Loucy (cell line): ENCODE results near the gene SLC35F1.

Source experiments
- EZH2phosphoT487 ChIP-seq: fragments of 200-600 bp; IDR thresholded peaks from 2 replicates; pipeline ENCODE4 v1.6.1; 2018; ENCODE audit warnings: antibody characterized with exemption, mild to moderate bottlenecking, moderate library complexity, borderline replicate concordance
- TF ChIP-seq, protein P1 (sequence below): fragments of 200-600 bp; sonication (generic); conservative IDR thresholded peaks from 2 replicates; pipeline ENCODE4 v1.5.1; 2014; ENCODE audit warnings: mild to moderate bottlenecking, antibody characterized with exemption, low read length

DNA sequence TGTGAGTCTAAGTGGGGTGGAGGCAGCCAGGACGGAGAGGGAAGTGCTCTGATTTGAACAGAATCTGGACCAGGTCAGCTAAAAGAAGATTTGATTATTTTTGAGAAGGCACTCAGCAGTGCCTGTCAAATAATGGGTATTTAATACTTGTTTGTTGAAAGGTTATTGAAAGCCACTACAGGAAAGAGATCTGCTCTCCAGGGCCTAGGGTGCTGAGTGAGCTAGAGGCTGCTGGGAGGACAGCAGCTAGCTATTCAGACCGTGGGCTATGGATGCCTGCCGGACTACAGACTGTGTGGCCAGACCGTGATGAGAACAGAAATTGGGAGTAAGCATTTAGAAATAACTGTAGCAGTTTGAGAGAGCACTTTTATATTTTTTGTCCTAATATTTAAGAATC is 8.8 kb downstream of the SLC35F1 start:
- TF ChIP-seq, protein P1, sequence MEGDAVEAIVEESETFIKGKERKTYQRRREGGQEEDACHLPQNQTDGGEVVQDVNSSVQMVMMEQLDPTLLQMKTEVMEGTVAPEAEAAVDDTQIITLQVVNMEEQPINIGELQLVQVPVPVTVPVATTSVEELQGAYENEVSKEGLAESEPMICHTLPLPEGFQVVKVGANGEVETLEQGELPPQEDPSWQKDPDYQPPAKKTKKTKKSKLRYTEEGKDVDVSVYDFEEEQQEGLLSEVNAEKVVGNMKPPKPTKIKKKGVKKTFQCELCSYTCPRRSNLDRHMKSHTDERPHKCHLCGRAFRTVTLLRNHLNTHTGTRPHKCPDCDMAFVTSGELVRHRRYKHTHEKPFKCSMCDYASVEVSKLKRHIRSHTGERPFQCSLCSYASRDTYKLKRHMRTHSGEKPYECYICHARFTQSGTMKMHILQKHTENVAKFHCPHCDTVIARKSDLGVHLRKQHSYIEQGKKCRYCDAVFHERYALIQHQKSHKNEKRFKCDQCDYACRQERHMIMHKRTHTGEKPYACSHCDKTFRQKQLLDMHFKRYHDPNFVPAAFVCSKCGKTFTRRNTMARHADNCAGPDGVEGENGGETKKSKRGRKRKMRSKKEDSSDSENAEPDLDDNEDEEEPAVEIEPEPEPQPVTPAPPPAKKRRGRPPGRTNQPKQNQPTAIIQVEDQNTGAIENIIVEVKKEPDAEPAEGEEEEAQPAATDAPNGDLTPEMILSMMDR = no peak
- no peak for TF ChIP-seq EZH2phosphoT487
